IMR-90 (cell line): ENCODE data around the gene PRKN. TPM values are rescaled to one million over a fixed set of nuclear protein-coding genes. Genes with fewer than 3 reads are reported as not detected.

Experiments
- ATAC-seq: fragments of 200-7000 bp; cut with Tn5 transposase; 2 replicates; pipeline ENCODE4 v1.9.1; 2020; ENCODE audit warnings: low read depth, mild to moderate bottlenecking, moderate library complexity
- BruUV-seq: library from RNA; stranded (reverse); fragments of 400-500 nt; replicated peaks from 2 replicates; lab custom pipeline; 2021; lab: Mats Ljungman, UMichigan
- CTCF ChIA-PET: fragments of 300-600 bp; formaldehyde crosslinking; extraction: SDS; loops from one replicate; lab custom pipeline; 2021; ENCODE audit warnings: antibody characterized with exemption; lab: Yijun Ruan, JAX
- POLR2A ChIA-PET: fragments of 300-600 bp; sonication (Branson Sonifier 250); formaldehyde crosslinking; loops from one replicate; lab custom pipeline; 2022; ENCODE audit warnings: antibody characterized with exemption; ENCODE audit not compliant: unreplicated experiment; lab: Charles Lee
- DNase-seq: peaks from one replicate; pipeline ENCODE4 v3.0.0; 2013
- H2AFZ ChIP-seq: replicated peaks from 2 replicates; pipeline ENCODE3; 2013; ENCODE audit warnings: low read length, mild to moderate bottlenecking; ENCODE audit not compliant: poor library complexity
- H2AK5ac ChIP-seq: 2 replicates; pipeline ENCODE4 v1.6.1; 2013; ENCODE audit warnings: low read depth, low read length, inconsistent platforms
- H2AK9ac ChIP-seq: replicated peaks from 2 replicates; pipeline ENCODE3; 2013; ENCODE audit warnings: mild to moderate bottlenecking, low read depth, low read length, moderate library complexity; ENCODE audit not compliant: poor library complexity
- H2BK120ac ChIP-seq: 2 replicates; pipeline ENCODE4 v1.6.1; 2013; ENCODE audit warnings: low read depth, low read length, inconsistent platforms
- H2BK15ac ChIP-seq: 3 replicates; pipeline ENCODE4 v1.6.1; 2013; ENCODE audit warnings: low read depth, low read length, inconsistent platforms
- H2BK20ac ChIP-seq: 2 replicates; pipeline ENCODE4 v1.6.1; 2013; ENCODE audit warnings: low read depth, mild to moderate bottlenecking, inconsistent platforms, low read length, moderate library complexity
- H2BK5ac ChIP-seq: 2 replicates; pipeline ENCODE4 v1.6.1; 2013; ENCODE audit warnings: mild to moderate bottlenecking, low read depth, low read length, inconsistent platforms; ENCODE audit not compliant: poor library complexity, severe bottlenecking
- H3K14ac ChIP-seq: replicated peaks from 2 replicates; pipeline ENCODE4 v1.6.1; 2013; ENCODE audit warnings: low read depth, low read length, inconsistent platforms
- H3K18ac ChIP-seq: 2 replicates; pipeline ENCODE4 v1.6.1; 2013; ENCODE audit warnings: low read depth, low read length, control low read depth
- H3K23ac ChIP-seq: 2 replicates; pipeline ENCODE4 v1.6.1; 2013; ENCODE audit warnings: low read depth, low read length, inconsistent platforms
- H3K27ac ChIP-seq: 2 replicates; pipeline ENCODE4 v1.5.1; 2013; ENCODE audit warnings: mild to moderate bottlenecking, control low read depth, low read length; ENCODE audit not compliant: insufficient read depth
- H3K27me3 ChIP-seq: 2 replicates; pipeline ENCODE4 v1.6.1; 2013; ENCODE audit warnings: low read length; ENCODE audit not compliant: control insufficient read depth, insufficient read depth
- H3K36me3 ChIP-seq: 2 replicates; pipeline ENCODE4 v1.6.1; 2013; ENCODE audit warnings: low read length, mixed read lengths; ENCODE audit not compliant: control insufficient read depth, insufficient read depth
- H3K4ac ChIP-seq: 2 replicates; pipeline ENCODE4 v1.6.1; 2013; ENCODE audit warnings: low read depth, low read length, inconsistent platforms
- H3K4me1 ChIP-seq: 2 replicates; pipeline ENCODE4 v1.6.1; 2013; ENCODE audit warnings: low read length, mixed read lengths; ENCODE audit not compliant: control insufficient read depth, insufficient read depth
- H3K4me2 ChIP-seq: 2 replicates; pipeline ENCODE4 v1.6.1; 2013; ENCODE audit warnings: low read depth, mild to moderate bottlenecking, control low read depth, low read length, moderate library complexity
- H3K4me3 ChIP-seq: 2 replicates; pipeline ENCODE4 v1.5.1; 2013; ENCODE audit warnings: low read depth, mild to moderate bottlenecking, control low read depth, low read length, moderate library complexity; ENCODE audit not compliant: insufficient read depth
- H3K56ac ChIP-seq: 2 replicates; pipeline ENCODE4 v1.6.1; 2013; ENCODE audit warnings: low read length, inconsistent platforms; ENCODE audit not compliant: insufficient read depth; ENCODE audit errors: extremely low read depth
- H3K79me1 ChIP-seq, 2 experiments: 2 replicates each; pipeline ENCODE4 v1.6.1; 2013; ENCODE audit warnings: low read length in 2 of 2, inconsistent platforms in 1 of 2, low read depth in 1 of 2
- H3K9ac ChIP-seq: 2 replicates; pipeline ENCODE4 v1.6.1; 2013; ENCODE audit warnings: low read depth, low read length, control low read depth
- H3K9me1 ChIP-seq: 2 replicates; pipeline ENCODE4 v1.6.1; 2013; ENCODE audit warnings: low read length, inconsistent platforms; ENCODE audit not compliant: insufficient read depth
- H3K9me3 ChIP-seq: 2 replicates; pipeline ENCODE4 v1.6.1; 2013; ENCODE audit warnings: low read length; ENCODE audit not compliant: control insufficient read depth, insufficient read depth
- H4K20me1 ChIP-seq: 2 replicates; pipeline ENCODE4 v1.6.1; 2013; ENCODE audit warnings: low read length, inconsistent platforms; ENCODE audit not compliant: insufficient read depth
- H4K5ac ChIP-seq: 2 replicates; pipeline ENCODE4 v1.6.1; 2013; ENCODE audit warnings: mild to moderate bottlenecking, low read depth, low read length, control low read depth
- H4K8ac ChIP-seq, 2 experiments: 2 replicates each; pipeline ENCODE4 v1.6.1; 2013; ENCODE audit warnings: low read depth in 2 of 2, low read length in 2 of 2, control low read depth in 1 of 2, inconsistent platforms in 1 of 2
- H4K91ac ChIP-seq: 2 replicates; pipeline ENCODE4 v1.6.1; 2013; ENCODE audit warnings: low read depth, low read length, inconsistent platforms; ENCODE audit not compliant: insufficient read depth
- BHLHE40 ChIP-seq: fragments of 150-350 bp; IDR thresholded peaks from 2 replicates; pipeline ENCODE4 v1.6.1; 2016; ENCODE audit warnings: mild to moderate bottlenecking, low read depth, low read length
- CEBPB ChIP-seq: IDR thresholded peaks from 2 replicates; pipeline ENCODE4 v1.6.1; 2012; ENCODE audit warnings: low read depth, low read length, improper control_type of control experiment
- CHD1 ChIP-seq: IDR thresholded peaks from 2 replicates; pipeline ENCODE4 v1.6.1; 2012; ENCODE audit warnings: low read depth, low read length, improper control_type of control experiment
- CTCF ChIP-seq: conservative IDR thresholded peaks from 2 replicates; pipeline ENCODE4 v1.5.1; 2012; ENCODE audit warnings: mild to moderate bottlenecking, low read depth, low read length, improper control_type of control experiment
- ELK1 ChIP-seq: fragments of 150-350 bp; IDR thresholded peaks from 2 replicates; pipeline ENCODE4 v1.6.1; 2016; ENCODE audit warnings: low read depth, mild to moderate bottlenecking, low read length, moderate library complexity, borderline replicate concordance
- FOS ChIP-seq: fragments of 150-350 bp; IDR thresholded peaks from 2 replicates; pipeline ENCODE4 v1.6.1; 2016; ENCODE audit warnings: low read depth, low read length
- MAFK ChIP-seq: IDR thresholded peaks from 2 replicates; pipeline ENCODE4 v1.6.1; 2012; ENCODE audit warnings: low read depth, low read length, improper control_type of control experiment
- MAZ ChIP-seq: IDR thresholded peaks from 2 replicates; pipeline ENCODE4 v1.6.1; 2012; ENCODE audit warnings: low read depth, mild to moderate bottlenecking, low read length, improper control_type of control experiment, moderate library complexity, borderline replicate concordance
- MXI1 ChIP-seq: IDR thresholded peaks from 2 replicates; pipeline ENCODE4 v1.6.1; 2012; ENCODE audit warnings: low read depth, mild to moderate bottlenecking, low read length, moderate library complexity, borderline replicate concordance
- NFE2L2 ChIP-seq: fragments of 150-350 bp; IDR thresholded peaks from 2 replicates; pipeline ENCODE4 v1.6.1; 2016; ENCODE audit warnings: low read depth, mild to moderate bottlenecking, low read length
- POLR2A ChIP-seq: IDR thresholded peaks from 2 replicates; pipeline ENCODE4 v1.6.1; 2012; ENCODE audit warnings: mild to moderate bottlenecking, low read depth, low read length
- RAD21 ChIP-seq: IDR thresholded peaks from 2 replicates; pipeline ENCODE4 v1.6.1; 2012; ENCODE audit warnings: low read length, improper control_type of control experiment
- RFX5 ChIP-seq: IDR thresholded peaks from 2 replicates; pipeline ENCODE4 v1.8.0; 2012; ENCODE audit warnings: low read depth, mild to moderate bottlenecking, low read length, moderate library complexity
- SMC3 ChIP-seq: fragments of 150-350 bp; IDR thresholded peaks from 2 replicates; pipeline ENCODE4 v1.6.1; 2016; ENCODE audit warnings: low read depth, mild to moderate bottlenecking, antibody characterized with exemption, low read length, moderate library complexity
- USF2 ChIP-seq: fragments of 150-350 bp; IDR thresholded peaks from 2 replicates; pipeline ENCODE4 v1.6.1; 2017; ENCODE audit warnings: mild to moderate bottlenecking, antibody characterized with exemption, low read length, low read depth
- WGBS, 2 experiments: methylation state at CpG; one replicate each; pipeline versions ENCODE4 v1.1.5 to v1.1.7; 2013; ENCODE audit warnings: missing lambda C conversion rate in 2 of 2; ENCODE audit not compliant: insufficient read length in 1 of 2; ENCODE audit errors: extremely low coverage in 2 of 2; 5-methylcytosine and 5-hydroxymethylcytosine counted together
- dilution Hi-C: fragments of 300-500 bp; cut with HindIII; formaldehyde crosslinking; loops from one replicate; pipeline ENCODE4 v1.14.3; 2018; ENCODE audit warnings: low sequenced_read_pairs; ENCODE audit not compliant: unreplicated experiment
- in situ Hi-C: fragments of 300-500 bp; cut with MboI; formaldehyde crosslinking; loops from 3 replicates; pipeline ENCODE4 v1.14.3; 2019; ENCODE audit warnings: low sequenced_read_pairs, inconsistent platforms, mixed read lengths
- intact Hi-C: fragments of 100-400 bp; cut with micrococcal nuclease; formaldehyde crosslinking; loops from 2 replicates; pipeline ENCODE4 v1.10.0; 2022
- polyA plus RNA-seq, 3 experiments: library from polyadenylated mRNA; depleted of rRNA; stranded (reverse); fragments of >200 nt; gene quantifications; 2 replicates each; pipeline ENCODE4 v1.2.3, GENCODE V29; 2012; ENCODE audit warnings: low replicate concordance in 1 of 3
- total RNA-seq: library from RNA; depleted of rRNA; stranded (reverse); fragments of >200 nt; gene quantifications from 2 replicates; pipeline ENCODE4 v1.2.3, GENCODE V29; 2012

The PRKN gene
- total and polyA plus RNA-seq, 2 of the 4 experiments (the other 2 are of a cell fraction) = 0.15 to 0.18 TPM

GRCh38 chr6:162292915-162293314 lies 434.7 kb downstream of the PRKN start:
- H3K4ac ChIP-seq = no peak overlapping the region
- no peak overlapping the region for H2BK20ac ChIP-seq
- H3K4me1 ChIP-seq = no peaks in the 10 kb centered on the region
- H4K5ac ChIP-seq = no peak overlapping the region
- H2AFZ ChIP-seq = no peak overlapping the region
- no peak overlapping the region for H3K4me2 ChIP-seq
- intact Hi-C loops = no loop called here
- H4K91ac ChIP-seq = no peak overlapping the region
- no peak overlapping the region for H4K8ac ChIP-seq
- H3K18ac ChIP-seq = no peak overlapping the region
- ChIA-PET POLR2A (no interaction called here), CTCF (no interaction called here)
- H2BK120ac ChIP-seq = no peak overlapping the region
- H3K14ac ChIP-seq = no peak overlapping the region
- H3K36me3 ChIP-seq = no peaks in the 10 kb centered on the region
- no CpG with 5 or more reads among the region's 2 CpGs for WGBS, 2 experiments
- no peaks in the 10 kb centered on the region for H3K79me1 ChIP-seq
- dilution Hi-C loops = no loop called here
- no peaks in the 10 kb centered on the region for H4K20me1 ChIP-seq
- no peak overlapping the region for H3K4me3 ChIP-seq
- no peak overlapping the region for H2AK9ac ChIP-seq
- peaks cover 31% of the 10 kb centered on the region for H3K9me3 ChIP-seq
- ATAC-seq (no peak), DNase-seq (no peak)
- no peak overlapping the region for H2AK5ac ChIP-seq
- BruUV-seq = no TSS peak
- H3K9ac ChIP-seq = no peak overlapping the region
- in situ Hi-C loops = no loop called here
- TF ChIP-seq SMC3 (no peak), NFE2L2 (no peak), CEBPB (no peak), CTCF (no peak), POLR2A (no peak), FOS (no peak), RFX5 (no peak), MXI1 (no peak), CHD1 (no peak), BHLHE40 (no peak), USF2 (no peak), ELK1 (no peak), RAD21 (no peak), MAZ (no peak), MAFK (no peak)
- H2BK15ac ChIP-seq = no peak overlapping the region
- H3K9me1 ChIP-seq = no peaks in the 10 kb centered on the region
- H3K23ac ChIP-seq = no peak overlapping the region
- H3K27ac ChIP-seq = no peak overlapping the region
- no peak overlapping the region for H2BK5ac ChIP-seq
- H3K56ac ChIP-seq = no peak overlapping the region
- H3K27me3 ChIP-seq = no peaks in the 10 kb centered on the region
